Stimulated activated CD4-positive, alpha-beta T cell treated with anti-CD3 and anti-CD28 coated beads, Interleukin-4, amount 100 ng/mL, for 24 hours (primary cell): ENCODE results near the gene CFAP97.
"Not testable (repeated sequence)": the region's sequence is repeated elsewhere in the genome, so short reads cannot be mapped to it uniquely, and the experiment has no call there.

ENCODE experiments used
- DNase-seq: peaks from one replicate; pipeline ENCODE4 v3.0.0-alpha.2; 2020

CFAP97 gene

GRCh38 chr4:185203486-185204237, at the start of gene CFAP97:
Gene CFAP97 (minus strand): TSS chr4:185204000. CDS start chr4:185191196, 12,804 bp downstream.
- peak; percentile 75 for DNase-seq

GRCh38 chr4:185249105-185249504, 45.3 kb upstream of the CFAP97 start:
- DNase-seq: no peak

- no peak for DNase-seq
These were observed 44.7 kb upstream of the CFAP97 start for GRCh38 chr4:185248393-185249039.

GRCh38 chr4:185247151-185247550, 43.4 kb upstream of the CFAP97 start:
- DNase-seq: no peak

GRCh38 chr4:185246453-185246852, 42.7 kb upstream of the CFAP97 start:
- DNase-seq: no peak

GRCh38 chr4:185244763-185245162, 41.0 kb upstream of the CFAP97 start:
- DNase-seq: no peak

GRCh38 chr4:185243879-185244278, 40.1 kb upstream of the CFAP97 start:
- DNase-seq: no peak

- no peak for DNase-seq
These were observed 39.1 kb upstream of the CFAP97 start for GRCh38 chr4:185242749-185243533.

- DNase-seq: not testable (repeated sequence)
These were observed 36.7 kb upstream of the CFAP97 start for GRCh38 chr4:185240486-185240885.

- no peak for DNase-seq
These were observed 35.0 kb upstream of the CFAP97 start for GRCh38 chr4:185238750-185239149.

- DNase-seq: peak; percentile 39
These were observed 34.4 kb upstream of the CFAP97 start for GRCh38 chr4:185238215-185238681.

GRCh38 chr4:185237175-185237574, 33.4 kb upstream of the CFAP97 start:
- no peak for DNase-seq

GRCh38 chr4:185235843-185236503, 32.2 kb upstream of the CFAP97 start:
- no peak for DNase-seq

- DNase-seq: no peak
These were observed 31.5 kb upstream of the CFAP97 start for GRCh38 chr4:185235119-185235842.

- no peak for DNase-seq
These were observed 28.6 kb upstream of the CFAP97 start for GRCh38 chr4:185232370-185232769.

GRCh38 chr4:185229021-185229818, 25.4 kb upstream of the CFAP97 start:
- no peak for DNase-seq

- DNase-seq: no peak
These were observed 24.0 kb upstream of the CFAP97 start for GRCh38 chr4:185227713-185228278.

- DNase-seq: no peak
These were observed 23.3 kb upstream of the CFAP97 start for GRCh38 chr4:185227131-185227551.

- no peak for DNase-seq
These were observed 22.1 kb upstream of the CFAP97 start for GRCh38 chr4:185225940-185226339.

GRCh38 chr4:185224597-185224996, 20.8 kb upstream of the CFAP97 start:
- no peak for DNase-seq

GRCh38 chr4:185222598-185222997, 18.8 kb upstream of the CFAP97 start:
- no peak for DNase-seq
